CD4-positive, alpha-beta T cell (primary cell): Measurements from ENCODE around the gene RCC2. TPM values are rescaled to one million over a fixed set of nuclear protein-coding genes. Genes with fewer than 3 reads are reported as not detected.

Experiments
- ATAC-seq: fragments of 200-7000 bp; cut with Tn5 transposase; one replicate; pipeline ENCODE4 v1.10.0; 2022; ENCODE audit warnings: mild to moderate bottlenecking; ENCODE audit not compliant: poor library complexity
- CTCF ChIA-PET: fragments of 350-600 bp; sonication (Branson Sonifier 250); formaldehyde crosslinking; loops from one replicate; lab custom pipeline; 2021; ENCODE audit warnings: antibody characterized with exemption, inconsistent platforms; lab: Charles Lee
- POLR2A ChIA-PET: fragments of 350-600 bp; sonication (Branson Sonifier 250); formaldehyde crosslinking; loops from one replicate; lab custom pipeline; 2021; ENCODE audit warnings: antibody characterized with exemption, inconsistent platforms; lab: Charles Lee
- DNase-seq, 14 experiments: peaks; one replicate each; pipeline ENCODE4 v3.0.0-alpha.2; 2013 to 2020; ENCODE audit warnings: mixed read lengths in 2 of 14
- H3K27ac ChIP-seq, 2 donors: one replicate each; pipeline versions ENCODE4 v1.5.1 to v1.7.0; 2013; ENCODE audit warnings: low read length in 2 of 2, low read depth in 1 of 2, mild to moderate bottlenecking in 1 of 2
- H3K27me3 ChIP-seq, 2 experiments: 1 replicate in 1 of 2; 2 replicates in 1 of 2; pipeline versions ENCODE4 v1.6.1 to v1.7.0; 2013; ENCODE audit warnings: low read length in 2 of 2, control low read depth in 1 of 2, mild to moderate bottlenecking in 1 of 2, moderate library complexity in 1 of 2; ENCODE audit not compliant: insufficient read depth in 2 of 2, control insufficient read depth in 1 of 2
- H3K36me3 ChIP-seq: one replicate; pipeline ENCODE4 v1.6.1; 2013; ENCODE audit warnings: low read length, control low read depth; ENCODE audit not compliant: insufficient read depth
- H3K4me1 ChIP-seq: one replicate; pipeline ENCODE4 v1.6.1; 2013; ENCODE audit warnings: low read length, control low read depth; ENCODE audit not compliant: insufficient read depth
- H3K4me3 ChIP-seq: one replicate; pipeline ENCODE4 v1.5.1; 2013; ENCODE audit warnings: mild to moderate bottlenecking, low read length, moderate library complexity
- H3K9me3 ChIP-seq, 2 experiments: 1 replicate in 1 of 2; 2 replicates in 1 of 2; pipeline versions ENCODE4 v1.6.1 to v1.7.0; 2013; ENCODE audit warnings: low read length in 2 of 2, mild to moderate bottlenecking in 2 of 2, control low read depth in 1 of 2, moderate library complexity in 1 of 2; ENCODE audit not compliant: control insufficient read depth in 1 of 2, insufficient read depth in 1 of 2
- H3K27ac Mint-ChIP-seq: one replicate; pipeline ENCODE4 v1.8.0; 2020; ENCODE audit warnings: mixed read lengths
- H3K27me3 Mint-ChIP-seq: one replicate; pipeline ENCODE4 v1.8.0; 2021; ENCODE audit warnings: mixed read lengths
- H3K36me3 Mint-ChIP-seq: one replicate; pipeline ENCODE4 v1.8.0; 2021; ENCODE audit warnings: low read depth, mixed read lengths
- H3K4me1 Mint-ChIP-seq: one replicate; pipeline ENCODE4 v1.8.0; 2021; ENCODE audit warnings: low read depth, mixed read lengths
- H3K4me3 Mint-ChIP-seq: one replicate; pipeline ENCODE4 v1.8.0; 2020; ENCODE audit warnings: mild to moderate bottlenecking, mixed read lengths
- H3K9me3 Mint-ChIP-seq: one replicate; pipeline ENCODE4 v1.8.0; 2020; ENCODE audit warnings: mixed read lengths
- CTCF ChIP-seq: fragments of 200-600 bp; IDR thresholded peaks from one replicate; pipeline ENCODE4 v1.8.0; 2022; ENCODE audit warnings: antibody characterized with exemption, mild to moderate bottlenecking
- intact Hi-C, 2 experiments: fragments of 100-400 bp; cut with DNase I in 1 of 2; cut with micrococcal nuclease in 1 of 2; formaldehyde crosslinking; loops; one replicate each; pipeline versions ENCODE4 v1.15.1 to v1.9.0; 2023 to 2025; cut with DNase I, micrococcal nuclease
- total RNA-seq, 174 experiments: library from RNA in 2 of 174; stranded (reverse) in 2 of 174; gene quantifications; one replicate each; pipeline ENCODE4 v1.2.3 and lab custom pipeline; 2021 to 2026

RCC2 gene
- total RNA-seq, 2 experiments from 2014 or later = 20.1 to 21.0 TPM

GRCh38 chr1:17442841-17443240 is 3.4 kb upstream of the RCC2 start:
- TF ChIP-seq CTCF = no peak
- Mint-ChIP-seq H3K4me3 (peak overlapping the region; percentile 58), H3K27ac (no peak overlapping the region), H3K36me3 (peaks cover 15% of the 10 kb centered on the region), H3K4me1 (peaks cover 19% of the 10 kb centered on the region), H3K9me3 (no peaks in the 10 kb centered on the region), H3K27me3 (no peaks in the 10 kb centered on the region)
- no peak overlapping the region for H3K4me3 ChIP-seq
- ATAC-seq = no peak
- no peak for DNase-seq
- peaks cover 19% of the 10 kb centered on the region for H3K4me1 ChIP-seq
- H3K36me3 ChIP-seq = no peaks in the 10 kb centered on the region
- no peaks in the 10 kb centered on the region for H3K9me3 ChIP-seq
- intact Hi-C loops = no loop called here
- no peaks in the 10 kb centered on the region for H3K27me3 ChIP-seq
- no peak overlapping the region for H3K27ac ChIP-seq
- CTCF ChIA-PET = no interaction called here
- POLR2A ChIA-PET = no interaction called here

GRCh38 chr1:17441993-17442357 is 2.5 kb upstream of the RCC2 start:
- intact Hi-C loops = no loop called here
- ATAC-seq = no peak
- H3K27ac ChIP-seq = no peak overlapping the region
- peaks cover 23% of the 10 kb centered on the region for H3K4me1 ChIP-seq
- no peak overlapping the region for H3K4me3 ChIP-seq
- ChIA-PET CTCF (no interaction called here), POLR2A (no interaction called here)
- no peak for TF ChIP-seq CTCF
- H3K27me3 Mint-ChIP-seq = no peaks in the 10 kb centered on the region
- H3K27ac Mint-ChIP-seq = peak overlapping the region; percentile 31
- H3K9me3 Mint-ChIP-seq = no peaks in the 10 kb centered on the region
- DNase-seq = no peak
- H3K9me3 ChIP-seq = no peaks in the 10 kb centered on the region
- peaks cover 22% of the 10 kb centered on the region for H3K4me1 Mint-ChIP-seq
- H3K36me3 Mint-ChIP-seq = peaks cover 17% of the 10 kb centered on the region
- no peaks in the 10 kb centered on the region for H3K27me3 ChIP-seq
- no peak overlapping the region for H3K4me3 Mint-ChIP-seq
- H3K36me3 ChIP-seq = no peaks in the 10 kb centered on the region

GRCh38 chr1:17441265-17441992 is 2.0 kb upstream of the RCC2 start:
- H3K9me3 ChIP-seq = no peaks in the 10 kb centered on the region
- Mint-ChIP-seq H3K4me3 (peak overlapping the region; percentile 64), H3K27ac (peak overlapping the region; percentile 31), H3K4me1 (peaks cover 27% of the 10 kb centered on the region), H3K27me3 (no peaks in the 10 kb centered on the region), H3K36me3 (peaks cover 21% of the 10 kb centered on the region), H3K9me3 (no peaks in the 10 kb centered on the region)
- no peak overlapping the region for H3K27ac ChIP-seq
- H3K36me3 ChIP-seq = no peaks in the 10 kb centered on the region
- H3K4me3 ChIP-seq = no peak overlapping the region
- ChIA-PET CTCF (no interaction called here), POLR2A (no interaction called here)
- no peak for DNase-seq
- intact Hi-C loops = no loop called here
- no peaks in the 10 kb centered on the region for H3K27me3 ChIP-seq
- no peak for ATAC-seq
- no peak for TF ChIP-seq CTCF
- peaks cover 28% of the 10 kb centered on the region for H3K4me1 ChIP-seq
